Activated T-cell treated with anti-CD3 and anti-CD28 coated beads, Interleukin-2, amount 50 U/mL, for 4 hours (primary cell): Measurements from ENCODE around the gene POLDIP3. TPM values are rescaled to one million over a fixed set of nuclear protein-coding genes. Genes with fewer than 3 reads are reported as not detected.
"Not testable (repeated sequence)": the region's sequence is repeated elsewhere in the genome, so short reads cannot be mapped to it uniquely, and the experiment has no call there.

Source experiments
- ATAC-seq, 2 donors: fragments of 200-7000 bp; cut with Tn5 transposase; one replicate each; pipeline ENCODE4 v1.10.0; 2021
- DNase-seq: peaks from one replicate; pipeline ENCODE4 v3.0.0-alpha.2; 2020
- H3K27me3 Mint-ChIP-seq: one replicate; pipeline ENCODE4 v1.8.0; 2021; ENCODE audit warnings: low read depth, mixed read lengths
- H3K36me3 Mint-ChIP-seq: one replicate; pipeline ENCODE4 v1.8.0; 2022; ENCODE audit warnings: mixed read lengths; ENCODE audit not compliant: insufficient read depth
- H3K4me1 Mint-ChIP-seq: one replicate; pipeline ENCODE4 v1.8.0; 2021; ENCODE audit warnings: low read depth, mixed read lengths
- H3K4me3 Mint-ChIP-seq: one replicate; pipeline ENCODE4 v1.8.0; 2021; ENCODE audit warnings: mild to moderate bottlenecking, moderate library complexity, mixed read lengths
- H3K9me3 Mint-ChIP-seq: one replicate; pipeline ENCODE4 v1.8.0; 2021; ENCODE audit warnings: mixed read lengths
- total RNA-seq, 3 donors: library from RNA; stranded (reverse); gene quantifications; one replicate each; pipeline ENCODE4 v1.2.1, GENCODE V29; 2021

POLDIP3 gene
- total RNA-seq, 3 donors from 2014 or later, result 71.8 to 82.6 (median 77.1) TPM

DNA sequence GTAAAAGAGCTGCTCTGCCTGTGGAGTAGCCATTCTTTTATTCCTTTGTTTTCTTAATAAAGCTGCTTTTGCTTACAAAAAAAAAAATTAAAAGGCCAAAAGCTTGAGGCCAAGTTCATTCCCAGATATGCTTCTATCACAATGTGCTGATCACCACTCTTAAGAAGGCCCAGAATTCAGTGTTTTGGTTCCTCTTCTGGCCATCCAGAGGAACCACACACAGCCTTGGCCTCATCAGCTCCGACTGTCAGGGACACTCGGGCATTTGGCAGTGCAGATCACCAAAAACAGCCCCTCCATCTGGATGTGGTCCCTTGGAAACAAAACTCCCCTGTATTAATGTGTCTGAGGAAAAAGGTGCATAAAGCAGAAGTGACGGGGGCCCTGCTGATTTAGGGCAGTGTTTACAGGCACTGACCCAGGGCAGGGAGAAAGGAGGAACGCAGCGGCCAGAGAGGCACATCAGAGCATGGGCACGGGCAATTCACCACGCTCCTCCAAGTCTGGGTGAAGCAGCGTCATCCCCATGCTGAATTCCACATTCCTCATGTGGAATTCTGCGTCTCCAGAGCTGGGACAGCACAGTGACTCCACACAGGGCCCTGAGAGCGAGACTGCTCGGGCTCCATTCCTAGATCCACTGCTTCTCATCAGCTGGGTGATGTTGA, 17.7 kb downstream of the POLDIP3 start:
- no peaks in the 10 kb centered on the region for H3K9me3 Mint-ChIP-seq
- H3K4me1 Mint-ChIP-seq, result peaks cover 4% of the 10 kb centered on the region
- peaks cover 46% of the 10 kb centered on the region for H3K36me3 Mint-ChIP-seq
- ATAC-seq (no peak), DNase-seq (no peak)
- no peaks in the 10 kb centered on the region for H3K27me3 Mint-ChIP-seq
- no peak overlapping the region for H3K4me3 Mint-ChIP-seq

DNA sequence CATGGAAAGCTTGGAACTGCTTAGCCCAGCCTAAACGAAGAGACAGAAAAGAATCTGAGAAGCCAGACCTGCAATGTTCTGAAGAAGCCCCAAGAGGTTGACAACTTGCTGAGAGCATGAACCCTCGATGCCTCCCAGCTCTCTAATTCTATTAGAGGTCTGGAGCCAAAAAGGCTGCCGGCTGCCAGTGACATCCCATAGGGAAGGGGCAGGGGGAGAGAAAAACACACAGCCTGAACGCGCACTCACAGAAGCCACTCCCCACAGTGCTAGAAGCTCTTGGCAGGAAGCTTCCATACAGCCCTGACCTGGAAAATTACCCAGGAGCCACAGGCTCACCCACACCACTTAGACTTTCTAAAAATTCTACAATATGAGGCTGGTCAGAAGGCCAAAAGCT, 18.3 kb downstream of the POLDIP3 start:
- ATAC-seq, result no peak
- peaks cover 44% of the 10 kb centered on the region for H3K36me3 Mint-ChIP-seq
- no peak overlapping the region for H3K4me3 Mint-ChIP-seq

GRCh38 chr22:42595434-42595833, 19.2 kb downstream of the POLDIP3 start:
- no peaks in the 10 kb centered on the region for H3K4me1 Mint-ChIP-seq
- H3K36me3 Mint-ChIP-seq, result peaks cover 44% of the 10 kb centered on the region
- no peak for ATAC-seq

More for the DNA sequence above, 18.3 kb downstream of the POLDIP3 start:
- no peaks in the 10 kb centered on the region for H3K4me1 Mint-ChIP-seq
- H3K27me3 Mint-ChIP-seq, result no peaks in the 10 kb centered on the region
- no peaks in the 10 kb centered on the region for H3K9me3 Mint-ChIP-seq
- DNase-seq, result no peak

DNA sequence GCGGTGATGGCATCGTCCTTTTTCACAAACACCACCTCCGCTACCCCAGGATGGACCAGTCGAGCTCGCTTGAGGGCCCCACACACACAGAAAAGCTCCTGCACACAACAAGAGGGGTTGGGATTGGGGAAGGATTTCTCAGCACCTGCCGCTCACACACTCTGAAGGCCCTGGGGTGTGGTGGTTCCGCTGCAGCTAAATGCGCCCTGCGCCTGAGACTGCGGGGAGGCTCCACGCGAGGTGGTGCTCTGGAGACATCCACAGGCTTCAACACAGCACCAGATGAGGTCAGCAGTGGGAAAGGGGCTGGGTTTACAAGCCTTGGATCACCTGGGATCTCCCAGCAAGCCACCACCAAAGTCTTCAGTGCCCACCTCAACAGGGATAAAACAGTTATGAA, 22.7 kb downstream of the POLDIP3 start:
- no peaks in the 10 kb centered on the region for H3K27me3 Mint-ChIP-seq
- H3K4me3 Mint-ChIP-seq, result no peak overlapping the region
- H3K36me3 Mint-ChIP-seq, result peaks cover 35% of the 10 kb centered on the region
- no peak for ATAC-seq
- DNase-seq, result no peak
- H3K4me1 Mint-ChIP-seq, result peaks cover 2% of the 10 kb centered on the region
- no peaks in the 10 kb centered on the region for H3K9me3 Mint-ChIP-seq

More at GRCh38 chr22:42595434-42595833, 19.2 kb downstream of the POLDIP3 start:
- no peak overlapping the region for H3K4me3 Mint-ChIP-seq
- no peak for DNase-seq
- no peaks in the 10 kb centered on the region for H3K27me3 Mint-ChIP-seq
- no peaks in the 10 kb centered on the region for H3K9me3 Mint-ChIP-seq

DNA sequence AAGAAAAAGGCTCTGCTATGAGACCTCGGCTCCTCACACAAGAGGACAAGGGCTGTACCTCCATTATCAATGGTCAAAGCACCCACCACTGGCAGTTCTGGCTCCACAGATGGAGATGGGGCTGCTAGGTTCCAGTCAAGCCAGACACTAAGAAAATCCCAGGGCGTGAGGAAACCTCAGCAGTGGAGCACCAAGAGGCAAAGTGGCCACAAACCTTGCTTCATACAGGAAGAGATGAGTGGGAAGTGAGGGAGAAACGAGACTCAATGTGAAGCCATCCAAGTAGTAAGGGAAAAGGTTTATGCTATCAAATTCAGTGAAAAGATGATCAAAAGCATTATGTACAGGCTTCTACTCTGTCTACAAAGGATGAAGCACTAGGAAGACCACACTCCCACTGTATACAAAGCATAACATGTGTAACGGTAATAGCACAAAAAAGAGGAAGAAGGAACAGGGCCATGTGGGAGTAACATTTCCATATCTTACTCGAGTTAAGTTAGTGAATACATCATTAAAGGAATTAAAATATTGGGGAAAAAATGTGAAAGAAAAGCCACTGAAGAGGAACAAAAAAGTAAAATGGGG, 27.0 kb downstream of the POLDIP3 start:
- DNase-seq (no peak), ATAC-seq (no peak)
- H3K4me3 Mint-ChIP-seq, result no peak overlapping the region
- H3K9me3 Mint-ChIP-seq, result no peaks in the 10 kb centered on the region
- no peaks in the 10 kb centered on the region for H3K27me3 Mint-ChIP-seq
- H3K4me1 Mint-ChIP-seq, result peaks cover 2% of the 10 kb centered on the region
- peaks cover 34% of the 10 kb centered on the region for H3K36me3 Mint-ChIP-seq

- no peak overlapping the region for H3K4me3 Mint-ChIP-seq
- no peaks in the 10 kb centered on the region for H3K27me3 Mint-ChIP-seq
- peaks cover 31% of the 10 kb centered on the region for H3K36me3 Mint-ChIP-seq
- H3K9me3 Mint-ChIP-seq, result no peaks in the 10 kb centered on the region
- peaks cover 8% of the 10 kb centered on the region for H3K4me1 Mint-ChIP-seq
- ATAC-seq, result no peak
- DNase-seq, result no peak
Measured at GRCh38 chr22:42586381-42586780, 28.3 kb downstream of the POLDIP3 start.

GRCh38 chr22:42585096-42585495, 29.6 kb downstream of the POLDIP3 start:
- Mint-ChIP-seq H3K4me3 (no peak overlapping the region), H3K36me3 (peaks cover 31% of the 10 kb centered on the region), H3K4me1 (peaks cover 12% of the 10 kb centered on the region), H3K9me3 (no peaks in the 10 kb centered on the region), H3K27me3 (no peaks in the 10 kb centered on the region)
- no peak for DNase-seq
- no peak for ATAC-seq

DNA sequence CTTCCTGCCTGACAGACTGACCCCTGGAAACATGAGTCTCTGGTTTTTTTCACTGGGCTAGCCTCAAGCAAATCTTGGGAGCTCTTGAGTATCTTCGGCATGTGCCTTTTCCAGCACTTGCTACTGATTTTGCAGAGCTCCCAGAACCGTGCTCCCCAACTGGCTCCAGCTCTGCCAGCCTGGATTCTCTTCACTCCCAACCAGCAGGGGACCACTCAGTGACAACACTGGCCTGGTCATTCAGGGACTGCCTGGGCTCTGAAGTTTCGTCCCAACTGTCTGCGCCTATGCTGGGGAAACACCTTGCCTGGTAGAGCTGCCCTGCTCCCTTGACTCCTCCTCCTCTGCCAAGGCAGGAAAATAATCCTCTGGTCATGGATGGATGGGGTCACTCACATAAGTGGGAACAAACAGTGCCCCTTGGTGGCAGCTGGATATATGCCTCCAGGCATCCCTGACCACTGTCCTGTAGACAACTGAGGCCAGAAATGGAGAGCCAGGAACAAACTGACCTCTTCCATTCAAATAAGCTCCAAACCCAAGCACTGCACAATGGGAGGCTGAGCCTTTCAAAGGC, 30.2 kb downstream of the POLDIP3 start:
- DNase-seq, result no peak
- H3K36me3 Mint-ChIP-seq, result peaks cover 26% of the 10 kb centered on the region
- H3K4me1 Mint-ChIP-seq, result peaks cover 12% of the 10 kb centered on the region
- H3K4me3 Mint-ChIP-seq, result no peak overlapping the region
- no peak for ATAC-seq
- H3K27me3 Mint-ChIP-seq, result no peaks in the 10 kb centered on the region
- no peaks in the 10 kb centered on the region for H3K9me3 Mint-ChIP-seq

- no peak for ATAC-seq
- peaks cover 12% of the 10 kb centered on the region for H3K4me1 Mint-ChIP-seq
- no peaks in the 10 kb centered on the region for H3K9me3 Mint-ChIP-seq
- peaks cover 23% of the 10 kb centered on the region for H3K36me3 Mint-ChIP-seq
- no peaks in the 10 kb centered on the region for H3K27me3 Mint-ChIP-seq
- H3K4me3 Mint-ChIP-seq, result peak overlapping the region; percentile 97
- DNase-seq, result no peak
Measured at GRCh38 chr22:42582987-42583386, 31.7 kb downstream of the POLDIP3 start.

DNA sequence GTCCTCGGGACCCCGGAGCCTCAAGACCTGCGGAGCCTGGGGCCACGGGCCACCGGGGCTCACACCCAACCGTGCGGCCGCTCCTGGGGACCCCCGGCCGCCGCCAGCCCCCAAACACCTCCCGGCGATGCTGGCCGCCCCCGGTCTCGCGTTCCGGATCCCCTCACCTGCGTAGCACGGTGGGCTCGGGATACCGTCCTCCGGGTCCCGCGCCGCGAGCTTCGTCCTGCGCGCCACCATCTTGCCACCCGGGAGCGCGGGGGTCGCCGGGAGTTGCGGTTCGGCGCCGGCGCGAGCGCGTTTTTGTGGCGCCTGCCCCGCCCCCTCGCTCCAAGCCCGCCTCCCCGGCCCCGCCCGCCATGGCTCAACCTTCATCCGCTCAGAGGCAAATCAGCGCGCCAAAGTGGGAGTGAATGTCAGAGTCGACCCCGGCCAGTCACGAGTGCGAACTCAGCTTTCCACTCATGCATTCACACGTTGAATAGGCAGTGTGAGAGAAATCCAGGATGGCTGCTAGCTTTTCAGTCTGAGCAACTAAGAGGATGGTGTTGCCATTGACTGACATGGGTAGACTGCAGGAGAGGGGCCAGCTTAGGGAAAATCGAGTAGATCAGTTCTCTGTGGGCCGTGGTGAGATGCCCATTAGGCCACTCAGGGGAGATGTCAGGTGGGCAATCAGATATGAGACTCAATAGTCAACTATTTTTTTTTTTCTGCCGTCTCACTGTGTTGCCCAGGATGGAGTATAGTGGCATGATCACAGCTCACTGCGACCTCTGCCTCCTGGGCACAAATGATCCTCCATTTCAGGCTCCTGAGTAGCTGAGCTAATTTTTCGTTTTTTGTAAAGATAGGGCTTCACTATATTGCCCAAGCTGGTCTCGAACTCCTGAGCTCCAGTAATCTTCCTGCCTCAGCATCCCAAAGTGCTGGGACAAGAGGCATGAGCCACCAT, 32.6 kb downstream of the POLDIP3 start:
- peaks cover 10% of the 10 kb centered on the region for H3K4me1 Mint-ChIP-seq
- H3K27me3 Mint-ChIP-seq, result no peaks in the 10 kb centered on the region
- ATAC-seq (peak; percentile 87 to 91), DNase-seq (peak; percentile 80)
- H3K4me3 Mint-ChIP-seq, result peak overlapping the region; percentile 97
- H3K9me3 Mint-ChIP-seq, result no peaks in the 10 kb centered on the region
- peaks cover 18% of the 10 kb centered on the region for H3K36me3 Mint-ChIP-seq

DNA sequence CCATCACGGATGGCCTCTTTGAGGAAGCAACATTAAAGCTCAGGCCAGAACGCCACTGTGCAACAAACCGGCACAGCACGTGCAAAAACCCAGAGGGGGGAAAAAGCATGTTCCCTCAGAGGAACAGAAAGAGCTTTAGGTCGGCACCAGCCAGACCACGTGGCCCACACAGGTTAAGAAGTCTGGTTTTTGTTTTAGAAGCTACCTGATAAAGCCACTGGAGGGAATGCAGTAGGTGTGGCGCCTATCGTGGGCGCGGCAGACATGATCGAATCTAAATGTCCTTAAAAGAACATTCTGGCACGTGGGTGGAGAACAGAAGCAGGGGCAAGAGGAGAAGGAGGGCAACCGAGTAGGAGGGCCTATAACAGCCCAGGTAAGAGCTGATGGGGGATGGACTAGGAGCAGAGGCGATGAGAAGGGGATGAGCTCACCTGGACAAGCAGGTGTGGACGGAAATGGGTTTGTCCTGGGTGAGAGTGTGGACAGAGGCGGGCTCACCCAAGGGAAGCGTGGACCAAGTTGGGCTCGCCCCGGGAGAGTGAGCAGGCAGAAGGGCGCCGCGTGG, 33.4 kb downstream of the POLDIP3 start:
- H3K9me3 Mint-ChIP-seq, H3K4me1 Mint-ChIP-seq, H3K27me3 Mint-ChIP-seq, DNase-seq: not testable (repeated sequence)
- peak; percentile 36 to 42 for ATAC-seq
- Mint-ChIP-seq H3K36me3 (peaks cover 14% of the 10 kb centered on the region), H3K4me3 (peak overlapping the region; percentile 97)

GRCh38 chr22:42580040-42580439, 34.6 kb downstream of the POLDIP3 start:
- H3K4me1 Mint-ChIP-seq, ATAC-seq, H3K9me3 Mint-ChIP-seq, H3K36me3 Mint-ChIP-seq, H3K27me3 Mint-ChIP-seq, DNase-seq: not testable (repeated sequence)
- peak overlapping the region; percentile 57 for H3K4me3 Mint-ChIP-seq

DNA sequence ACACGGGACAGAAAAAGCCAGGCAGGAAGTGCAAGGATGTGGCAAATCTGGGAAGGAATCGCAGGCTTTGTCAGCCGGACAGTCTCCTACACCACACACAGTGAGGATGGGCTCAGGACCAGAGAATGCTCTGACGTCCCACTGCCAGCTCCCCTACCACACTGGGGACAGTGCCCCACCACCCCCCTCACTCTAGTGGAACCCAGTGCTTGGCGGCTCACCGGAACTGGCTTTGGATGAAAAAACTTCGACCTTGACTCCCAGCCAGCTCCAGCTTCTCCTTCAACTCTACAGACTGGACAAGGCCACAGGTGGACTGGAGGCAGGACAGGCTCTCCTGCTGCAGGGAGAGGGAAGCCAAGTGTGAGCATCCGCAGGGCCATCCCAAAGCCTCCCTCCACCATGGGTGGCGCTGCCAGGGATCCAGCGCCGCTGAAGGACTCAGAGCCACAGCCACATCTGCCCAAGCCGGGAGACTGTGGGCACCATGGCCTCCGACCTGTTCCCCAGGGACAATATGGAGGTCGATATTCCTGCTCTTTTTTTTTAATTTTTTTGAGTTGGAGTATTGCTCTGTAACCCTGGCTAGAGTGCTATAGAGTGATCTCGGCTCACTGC, 37.0 kb downstream of the POLDIP3 start:
- no peak for DNase-seq
- ATAC-seq, result no peak
- Mint-ChIP-seq H3K4me3 (no peak overlapping the region), H3K9me3 (no peaks in the 10 kb centered on the region), H3K36me3 (peaks cover 5% of the 10 kb centered on the region), H3K4me1 (peaks cover 10% of the 10 kb centered on the region), H3K27me3 (no peaks in the 10 kb centered on the region)

DNA sequence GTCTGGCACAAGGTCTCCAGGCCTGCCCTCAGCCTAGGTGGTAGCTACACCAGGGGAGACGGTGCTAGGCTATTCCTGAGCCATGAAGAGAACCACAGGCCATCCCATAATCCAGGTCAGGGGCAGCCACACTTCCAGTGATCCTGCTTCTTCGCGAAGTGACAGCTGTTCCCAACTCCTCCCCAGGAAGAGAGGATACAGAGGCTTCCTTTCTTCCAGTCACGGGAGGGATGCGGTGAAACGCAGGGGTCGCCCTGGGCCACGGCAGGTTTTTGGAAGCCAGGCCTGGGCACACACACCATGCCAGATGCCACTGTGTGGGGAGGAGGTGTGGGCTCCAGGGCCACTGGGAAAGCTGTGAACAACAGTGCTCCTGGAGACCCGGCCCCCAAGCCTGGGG, 37.5 kb downstream of the POLDIP3 start:
- H3K4me3 Mint-ChIP-seq, ATAC-seq, DNase-seq, H3K9me3 Mint-ChIP-seq, H3K27me3 Mint-ChIP-seq, H3K36me3 Mint-ChIP-seq, H3K4me1 Mint-ChIP-seq: not testable (repeated sequence)
